NCI-H345 (cell line): ENCODE results near the gene TBC1D10B.
A peak's percentile ranks its signal among the peaks of the same experiment; 100 is the strongest.
"Not testable (repeated sequence)": the region's sequence is repeated elsewhere in the genome, so short reads cannot be mapped to it uniquely, and the experiment has no call there.

Experiments used
- DNase-seq: peaks from one replicate; lab custom pipeline; 2025; lab: John Stamatoyannopoulos, UW

TBC1D10B gene

DNA sequence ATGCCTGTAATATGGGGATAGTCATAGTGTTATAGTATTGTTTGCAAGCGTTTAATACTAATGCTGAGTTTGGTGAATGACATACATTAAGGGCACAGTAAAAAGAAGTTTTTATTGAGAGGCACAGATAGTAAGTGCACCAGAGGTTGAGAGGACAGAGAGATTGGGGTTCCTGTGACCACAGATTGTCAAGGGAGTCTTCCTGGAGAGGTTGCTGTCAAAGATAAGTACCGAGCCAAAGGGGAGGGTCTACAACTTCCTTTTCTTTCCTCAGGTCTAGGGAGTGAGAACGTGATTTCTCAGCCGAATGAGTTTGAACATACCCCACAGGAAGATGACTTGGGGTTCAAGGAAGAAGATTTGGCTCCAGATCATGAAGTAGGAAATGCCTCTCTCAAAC lies 26.8 kb upstream of the TBC1D10B start:
- no peak for DNase-seq

DNA sequence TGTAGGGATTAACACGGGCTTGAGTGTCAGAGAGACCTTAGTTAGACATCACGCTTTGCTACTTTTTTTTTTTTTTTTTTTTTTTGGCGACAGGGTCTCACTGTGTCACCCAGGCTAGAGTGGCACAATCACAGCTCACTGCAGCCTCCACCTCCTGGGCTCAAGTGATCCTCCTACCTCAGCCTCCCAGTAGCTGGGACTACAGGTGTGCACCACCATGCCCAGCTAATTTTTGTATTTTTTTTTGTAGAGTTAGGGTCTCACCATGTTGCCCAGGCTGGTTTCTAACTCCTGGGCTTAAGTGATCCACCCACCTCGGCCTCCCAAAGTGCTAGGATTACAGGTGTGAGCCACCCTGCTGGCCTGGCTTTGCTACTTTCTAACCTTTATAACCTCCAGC lies 26.3 kb upstream of the TBC1D10B start:
- not testable (repeated sequence) for DNase-seq

DNA sequence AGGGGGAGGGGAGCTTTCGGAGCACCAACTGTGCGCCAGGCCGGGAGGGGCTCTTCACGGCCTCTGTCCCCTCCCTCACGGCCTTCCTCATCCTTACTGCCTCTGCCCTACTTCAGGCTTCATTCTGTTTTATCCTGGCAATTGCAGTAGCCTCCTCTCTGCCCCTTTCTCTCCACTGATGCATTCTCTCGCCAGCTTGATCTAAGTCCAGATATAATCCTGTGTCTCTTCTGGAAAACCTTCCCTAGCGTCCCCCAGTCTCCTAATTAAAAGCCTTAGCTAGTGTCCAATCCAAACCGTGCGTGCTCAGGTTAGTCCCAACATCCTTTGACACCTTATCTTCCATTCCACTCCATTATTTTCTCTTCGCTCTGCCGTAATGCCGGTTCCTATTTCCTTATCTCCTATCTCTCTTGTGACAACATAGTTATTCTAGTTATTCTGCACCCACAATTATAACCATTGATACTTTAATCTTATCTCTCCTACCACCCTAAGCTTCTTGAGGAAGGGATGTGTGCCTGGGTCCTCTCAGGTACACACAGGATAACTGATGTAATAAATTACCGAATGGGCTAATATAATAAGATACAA lies 25.8 kb upstream of the TBC1D10B start:
- no peak for DNase-seq

GRCh38 chr16:30395155-30395991 lies 25.1 kb upstream of the TBC1D10B start, which contains the start of gene ZNF48:
Gene ZNF48, plus strand, starts transcription at chr16:30395420. Its CDS starts 375 bp downstream, at chr16:30395795.
- DNase-seq = peak; percentile 87

- DNase-seq = no peak
Observed at GRCh38 chr16:30394592-30395154, 24.4 kb upstream of the TBC1D10B start.

GRCh38 chr16:30383521-30383920 lies 13.2 kb upstream of the TBC1D10B start:
- no peak for DNase-seq

GRCh38 chr16:30382111-30382881 lies 12.0 kb upstream of the TBC1D10B start, which contains the start of gene SEPTIN1:
Gene SEPTIN1, minus strand, starts transcription at chr16:30382561. Its CDS starts 19 bp downstream, at chr16:30382542.
- DNase-seq = no peak

DNA sequence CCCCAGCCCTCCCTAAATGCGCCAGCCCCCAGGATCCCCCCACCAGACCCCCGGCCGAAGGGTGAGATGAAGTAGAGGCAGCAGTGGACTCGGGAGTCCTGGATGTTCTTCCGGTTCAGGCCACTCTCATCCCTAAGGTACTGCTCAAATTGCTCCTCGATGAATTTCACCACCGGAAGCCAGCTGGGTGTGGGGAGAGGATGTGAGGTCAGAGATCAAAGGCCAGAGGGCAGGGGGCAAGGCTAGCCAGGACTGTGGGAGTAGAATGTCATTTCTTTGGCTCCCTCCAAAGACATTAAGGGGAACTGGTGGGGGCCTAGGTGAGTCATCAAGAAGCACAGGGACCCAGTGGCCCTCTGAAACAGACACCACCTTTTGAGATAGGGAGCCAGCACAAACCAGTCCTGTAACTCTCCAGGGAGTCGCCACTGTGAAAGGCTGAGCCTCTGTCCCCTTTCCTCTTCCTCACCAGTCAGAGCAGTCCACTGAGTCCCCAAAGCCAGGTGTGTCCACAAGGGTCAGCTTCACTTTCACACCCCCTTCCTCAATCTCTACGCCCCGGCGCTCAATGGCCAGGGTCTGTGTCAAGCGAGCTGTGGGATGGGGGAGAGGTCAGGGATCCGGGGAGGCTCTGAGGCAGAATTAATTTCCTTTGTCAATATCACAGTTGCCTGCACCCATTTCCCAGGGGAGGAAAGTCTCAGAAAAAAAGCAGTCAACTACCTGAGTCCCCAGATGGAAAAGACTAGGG lies 11.2 kb upstream of the TBC1D10B start:
- DNase-seq = no peak

DNA sequence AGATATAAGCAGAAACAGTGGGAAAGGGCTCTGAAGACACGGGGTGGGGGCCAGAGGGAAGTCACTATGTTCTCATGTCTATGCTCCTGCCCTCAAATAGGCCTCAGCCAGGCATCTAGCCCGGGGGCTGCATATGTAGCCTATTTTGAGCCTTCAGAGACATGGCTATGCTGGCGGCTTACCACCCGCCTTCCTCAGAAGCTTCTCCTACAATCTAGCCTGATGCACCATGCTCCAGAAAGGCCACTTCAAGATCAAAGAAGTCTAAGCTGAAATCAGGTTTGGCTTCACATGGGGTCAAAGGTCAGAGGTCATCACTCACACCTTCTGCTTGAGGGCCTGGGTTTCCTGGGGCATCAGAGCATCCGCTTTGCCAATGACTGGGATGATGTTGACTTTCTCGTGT lies 10.5 kb upstream of the TBC1D10B start:
- DNase-seq = no peak

- DNase-seq = no peak
Observed at GRCh38 chr16:30380072-30380802, 9.9 kb upstream of the TBC1D10B start.

DNA sequence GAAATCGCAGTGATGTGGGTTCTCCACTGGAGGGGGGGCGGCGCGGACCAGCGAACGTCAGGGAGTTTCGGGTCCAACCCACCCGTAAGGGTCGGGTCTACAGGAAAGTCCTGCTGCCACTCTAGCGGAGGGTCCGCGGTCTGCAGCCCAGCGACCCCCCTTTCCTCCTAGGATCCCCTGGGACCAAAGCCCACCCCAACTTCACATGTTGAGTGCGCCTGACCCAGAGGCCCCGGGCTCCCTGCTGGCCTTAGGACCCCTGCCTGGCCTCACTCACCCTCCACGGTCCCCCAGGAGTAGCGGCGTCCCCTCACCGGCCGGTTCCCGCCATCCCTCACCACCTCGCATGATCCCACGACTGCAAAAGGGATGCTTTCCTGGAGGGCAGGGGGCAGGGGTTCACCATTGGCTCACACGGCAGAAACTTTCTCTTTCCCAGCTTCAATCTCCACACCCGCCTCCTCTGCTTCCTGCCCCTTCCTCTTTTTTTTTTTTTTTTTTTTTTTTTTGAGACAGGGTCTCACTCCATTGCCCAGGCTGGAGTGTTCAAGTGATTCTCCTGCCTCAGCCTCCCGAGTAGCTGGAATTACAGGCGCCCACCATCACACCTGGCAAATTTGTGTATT lies 9.0 kb upstream of the TBC1D10B start:
- no peak for DNase-seq

- peak; percentile 100 for DNase-seq
Observed at GRCh38 chr16:30378236-30379157, 8.2 kb upstream of the TBC1D10B start.

GRCh38 chr16:30377812-30378235 lies 7.5 kb upstream of the TBC1D10B start:
- DNase-seq = peak; percentile 93

DNA sequence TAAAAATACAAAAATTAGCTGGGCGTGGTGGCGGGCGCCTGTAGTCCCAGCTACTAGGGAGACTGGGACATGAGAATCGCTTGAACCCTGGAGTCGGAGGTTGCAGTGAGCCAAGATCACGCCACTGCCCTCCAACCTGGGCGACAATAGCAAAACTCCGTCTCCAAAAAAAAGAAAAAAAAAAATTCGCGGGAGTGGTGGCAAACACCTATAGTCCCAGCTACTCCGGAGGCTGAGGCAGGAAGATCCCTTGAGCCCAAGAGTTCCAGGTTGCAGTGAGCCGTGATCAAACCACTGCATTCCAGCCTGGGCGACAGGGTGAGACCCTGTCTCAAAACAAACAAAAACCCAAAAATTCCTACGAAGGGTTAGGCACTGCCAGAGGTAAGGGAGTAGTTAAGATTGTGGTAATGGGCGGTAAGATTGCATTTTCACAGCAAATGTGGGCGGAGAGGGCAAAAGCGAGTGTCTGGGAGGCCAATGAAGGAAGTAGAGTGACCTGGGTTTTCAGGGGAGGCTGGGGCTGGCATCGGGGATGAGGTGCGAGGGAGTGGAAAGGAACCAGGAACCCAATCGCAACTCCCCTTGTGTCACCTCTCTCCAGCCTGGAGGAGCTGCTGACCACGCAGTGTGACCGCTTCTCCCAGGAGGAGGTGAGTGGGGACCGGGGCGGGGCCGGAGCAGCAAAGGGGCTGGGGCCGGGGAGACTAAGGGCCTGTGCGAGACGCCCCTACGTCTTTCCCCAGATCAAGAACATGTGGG lies 6.9 kb upstream of the TBC1D10B start:
- no peak for DNase-seq

DNA sequence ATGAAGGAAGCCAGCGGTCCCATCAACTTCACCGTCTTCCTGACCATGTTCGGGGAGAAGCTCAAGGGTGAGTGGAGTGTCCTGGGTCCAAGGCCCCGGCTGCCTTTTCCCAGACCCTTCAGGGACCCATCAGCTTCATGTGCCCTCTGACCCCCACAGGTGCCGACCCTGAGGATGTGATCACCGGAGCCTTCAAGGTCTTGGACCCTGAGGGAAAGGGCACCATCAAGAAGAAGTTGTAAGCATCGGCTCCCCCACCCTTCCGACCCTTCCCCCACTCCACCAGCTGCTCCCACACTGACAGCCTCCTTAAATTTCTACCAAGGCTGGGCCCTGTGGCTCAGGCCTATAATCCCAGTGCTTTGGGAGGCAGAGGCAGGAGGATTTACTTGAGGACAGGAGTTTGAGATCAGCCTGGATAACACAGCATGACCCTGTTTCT lies 6.2 kb upstream of the TBC1D10B start:
- no peak for DNase-seq

DNA sequence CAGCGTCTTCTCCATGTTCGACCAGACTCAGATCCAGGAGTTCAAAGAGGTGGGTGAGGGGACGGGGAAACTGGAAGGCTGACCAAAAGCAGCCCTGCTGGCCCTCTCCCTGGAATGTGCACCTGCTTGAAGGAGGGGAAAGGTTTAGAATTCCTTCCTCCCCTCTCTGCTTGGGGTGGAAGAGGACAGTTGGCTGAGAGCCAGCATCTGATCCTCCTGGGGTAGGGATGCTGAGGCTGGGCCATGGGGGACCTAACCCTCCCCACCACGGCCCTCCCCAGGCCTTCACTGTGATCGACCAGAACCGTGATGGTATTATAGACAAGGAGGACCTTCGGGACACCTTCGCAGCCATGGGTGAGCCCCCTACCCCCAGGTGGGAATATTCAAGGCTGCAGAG lies 5.6 kb upstream of the TBC1D10B start:
- no peak for DNase-seq

DNA sequence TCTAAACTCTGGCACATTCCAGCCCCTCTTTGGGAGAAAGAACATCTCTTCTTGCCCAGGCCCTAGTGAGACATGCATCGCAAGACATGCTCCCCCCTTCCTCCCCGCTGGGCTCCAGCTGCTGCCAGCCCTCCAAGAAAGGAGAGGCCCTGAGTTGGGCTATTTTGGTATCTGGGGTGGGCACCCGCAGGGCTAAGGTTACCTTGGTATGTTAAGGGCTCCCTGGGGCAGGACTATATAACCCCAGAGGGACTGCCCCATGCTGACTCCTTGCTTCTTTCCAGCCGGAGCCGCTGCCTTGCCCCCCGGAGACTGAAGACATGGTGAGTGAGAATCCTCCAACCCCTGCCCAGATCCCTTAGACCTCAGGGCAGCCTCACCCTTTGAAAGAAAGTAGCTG lies 4.2 kb upstream of the TBC1D10B start, which contains the start of gene MYL11:
Gene MYL11, plus strand, starts transcription at position 265 of the 400 bp plus-strand sequence. Its CDS starts 56 bp downstream, at position 321.
- DNase-seq = no peak

GRCh38 chr16:30372725-30373124 lies 2.4 kb upstream of the TBC1D10B start:
- DNase-seq = no peak
